Measurements from ENCODE around the gene CRACR2A. TPM values are rescaled to one million over a fixed set of nuclear protein-coding genes. Genes with fewer than 3 reads are reported as not detected.

CRACR2A gene, protein sequence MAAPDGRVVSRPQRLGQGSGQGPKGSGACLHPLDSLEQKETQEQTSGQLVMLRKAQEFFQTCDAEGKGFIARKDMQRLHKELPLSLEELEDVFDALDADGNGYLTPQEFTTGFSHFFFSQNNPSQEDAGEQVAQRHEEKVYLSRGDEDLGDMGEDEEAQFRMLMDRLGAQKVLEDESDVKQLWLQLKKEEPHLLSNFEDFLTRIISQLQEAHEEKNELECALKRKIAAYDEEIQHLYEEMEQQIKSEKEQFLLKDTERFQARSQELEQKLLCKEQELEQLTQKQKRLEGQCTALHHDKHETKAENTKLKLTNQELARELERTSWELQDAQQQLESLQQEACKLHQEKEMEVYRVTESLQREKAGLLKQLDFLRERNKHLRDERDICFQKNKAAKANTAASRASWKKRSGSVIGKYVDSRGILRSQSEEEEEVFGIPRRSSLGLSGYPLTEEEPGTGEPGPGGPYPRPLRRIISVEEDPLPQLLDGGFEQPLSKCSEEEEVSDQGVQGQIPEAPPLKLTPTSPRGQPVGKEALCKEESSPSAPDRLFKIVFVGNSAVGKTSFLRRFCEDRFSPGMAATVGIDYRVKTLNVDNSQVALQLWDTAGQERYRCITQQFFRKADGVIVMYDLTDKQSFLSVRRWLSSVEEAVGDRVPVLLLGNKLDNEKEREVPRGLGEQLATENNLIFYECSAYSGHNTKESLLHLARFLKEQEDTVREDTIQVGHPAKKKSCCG
- total RNA-seq (2022) = not detected in 2 replicates
- percentile 12 among the genes with signal in this experiment for Bru-seq, nascent RNA
- percentile 19 among the genes with signal in this experiment for BruChase-seq, experiment 1, labeled RNA remaining after a 6-hour chase
- BruChase-seq, experiment 2, labeled RNA remaining after a 2-hour chase = percentile 20 among the genes with signal in this experiment
- long read RNA-seq = 0 reads

DNA sequence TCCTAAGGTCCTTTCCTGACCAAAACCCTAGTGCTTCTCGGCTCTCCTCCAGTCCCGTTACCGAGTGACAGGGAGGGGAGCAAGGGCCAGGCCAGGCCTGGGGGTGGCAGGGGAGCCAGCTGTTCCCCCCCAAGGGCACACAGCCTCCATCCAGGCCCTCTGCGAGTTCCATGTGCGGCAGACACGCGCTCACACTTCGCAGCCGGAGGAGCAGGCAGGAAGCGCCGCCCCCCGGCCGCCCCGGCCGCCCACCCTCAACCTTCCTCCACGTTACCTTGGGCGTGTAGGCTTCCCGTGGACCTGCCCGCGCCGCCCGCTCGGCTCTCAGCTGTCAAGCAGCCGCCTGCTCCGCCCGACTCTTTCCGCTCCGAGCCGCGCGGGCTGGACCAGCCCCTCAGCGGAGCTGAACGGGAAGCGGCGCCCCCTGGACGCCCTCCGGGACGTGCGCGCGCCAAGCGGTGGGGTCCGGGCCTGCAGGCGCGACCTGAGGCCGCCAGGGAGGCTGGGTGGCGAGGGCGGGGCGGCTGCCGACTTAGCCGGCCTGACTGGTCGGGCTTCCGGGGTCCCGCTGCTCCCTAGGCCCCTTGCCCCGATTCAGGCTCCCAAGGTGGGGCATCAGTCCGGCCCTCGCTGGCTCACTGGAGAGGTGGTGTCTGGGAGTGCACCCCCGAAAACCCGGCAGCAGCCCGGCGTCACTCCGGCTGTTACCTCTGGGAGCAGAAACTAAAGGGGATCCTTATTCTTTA is at the start of gene CRACR2A:
Gene CRACR2A, minus strand, starts transcription at position 369 of the 746 bp plus-strand sequence. CDS start 56,110 bp downstream, outside the sequence.
- intact Hi-C loops (cut with micrococcal nuclease) = no loop called here

DNA sequence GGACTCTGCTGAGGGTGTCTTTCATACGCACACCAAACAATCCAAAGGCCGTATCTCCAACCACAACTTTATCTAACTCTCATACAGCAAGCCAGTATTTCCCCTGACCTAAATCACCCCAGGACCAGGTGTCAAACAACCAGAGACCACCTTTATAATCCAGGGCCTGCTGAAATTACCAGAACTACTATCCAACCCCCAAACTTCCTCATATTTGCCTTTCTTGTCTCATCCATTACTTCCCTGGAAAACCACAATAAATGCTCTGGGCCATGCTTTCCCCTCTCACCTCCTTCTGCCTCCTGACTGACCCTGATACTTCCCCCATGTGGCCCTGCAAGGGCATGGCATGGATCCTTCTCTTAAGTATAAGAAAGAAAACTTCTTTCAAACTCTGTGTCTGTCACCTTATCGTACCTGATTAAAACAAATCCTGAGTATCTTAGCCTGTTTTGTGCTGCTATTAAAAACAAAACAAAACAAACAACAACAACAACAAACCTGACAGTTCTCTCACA is 44.7 kb upstream of the CRACR2A start:
- no peak for DNase-seq (ENCODE audit: unreplicated experiment)
- Mint-ChIP-seq H3K4me3 (ENCODE audit: unreplicated experiment) (no peak overlapping the region), H3K36me3 (ENCODE audit: insufficient read depth, unreplicated experiment) (no peaks in the 10 kb centered on the region), H3K9me3 (ENCODE audit: unreplicated experiment) (no peaks in the 10 kb centered on the region), H3K4me1 (ENCODE audit: insufficient read depth, unreplicated experiment) (no peaks in the 10 kb centered on the region), H3K27ac (ENCODE audit: low read depth, unreplicated experiment) (no peak overlapping the region), H3K27me3 (ENCODE audit: insufficient read depth, unreplicated experiment) (no peaks in the 10 kb centered on the region)
- ChIA-PET POLR2A (no interaction called here), CTCF (no interaction called here)
- BruUV-seq (replicated peaks) = no TSS peak
- TF ChIP-seq, protein P1, sequence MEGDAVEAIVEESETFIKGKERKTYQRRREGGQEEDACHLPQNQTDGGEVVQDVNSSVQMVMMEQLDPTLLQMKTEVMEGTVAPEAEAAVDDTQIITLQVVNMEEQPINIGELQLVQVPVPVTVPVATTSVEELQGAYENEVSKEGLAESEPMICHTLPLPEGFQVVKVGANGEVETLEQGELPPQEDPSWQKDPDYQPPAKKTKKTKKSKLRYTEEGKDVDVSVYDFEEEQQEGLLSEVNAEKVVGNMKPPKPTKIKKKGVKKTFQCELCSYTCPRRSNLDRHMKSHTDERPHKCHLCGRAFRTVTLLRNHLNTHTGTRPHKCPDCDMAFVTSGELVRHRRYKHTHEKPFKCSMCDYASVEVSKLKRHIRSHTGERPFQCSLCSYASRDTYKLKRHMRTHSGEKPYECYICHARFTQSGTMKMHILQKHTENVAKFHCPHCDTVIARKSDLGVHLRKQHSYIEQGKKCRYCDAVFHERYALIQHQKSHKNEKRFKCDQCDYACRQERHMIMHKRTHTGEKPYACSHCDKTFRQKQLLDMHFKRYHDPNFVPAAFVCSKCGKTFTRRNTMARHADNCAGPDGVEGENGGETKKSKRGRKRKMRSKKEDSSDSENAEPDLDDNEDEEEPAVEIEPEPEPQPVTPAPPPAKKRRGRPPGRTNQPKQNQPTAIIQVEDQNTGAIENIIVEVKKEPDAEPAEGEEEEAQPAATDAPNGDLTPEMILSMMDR (IDR thresholded peaks at IDR 0.05; ENCODE audit: unreplicated experiment) = no peak
- intact Hi-C loops (cut with micrococcal nuclease) = no loop called here

More for the DNA sequence above, at the start of gene CRACR2A:
- Mint-ChIP-seq H3K27ac (ENCODE audit: low read depth, unreplicated experiment) (no peak within 1 kb of the TSS), H3K4me1 (ENCODE audit: insufficient read depth, unreplicated experiment) (no peaks in the 10 kb centered on the region), H3K36me3 (ENCODE audit: insufficient read depth, unreplicated experiment) (no peaks in the 10 kb centered on the region), H3K4me3 (ENCODE audit: unreplicated experiment) (no peak within 1 kb of the TSS), H3K27me3 (ENCODE audit: insufficient read depth, unreplicated experiment) (no peaks in the 10 kb centered on the region), H3K9me3 (ENCODE audit: unreplicated experiment) (peaks cover 7% of the 10 kb centered on the region)
- no peak for DNase-seq (ENCODE audit: unreplicated experiment)
- TF ChIP-seq, protein P1 (IDR thresholded peaks at IDR 0.05; ENCODE audit: unreplicated experiment) = no peak
- CTCF ChIA-PET = interaction anchor here (1.3 kb wide), 1 partner anchor 452 kb away, joined by 4 read pairs; no protein-coding TSS in a partner anchor
- POLR2A ChIA-PET = no interaction called here
- no TSS peak for BruUV-seq (replicated peaks)

DNA sequence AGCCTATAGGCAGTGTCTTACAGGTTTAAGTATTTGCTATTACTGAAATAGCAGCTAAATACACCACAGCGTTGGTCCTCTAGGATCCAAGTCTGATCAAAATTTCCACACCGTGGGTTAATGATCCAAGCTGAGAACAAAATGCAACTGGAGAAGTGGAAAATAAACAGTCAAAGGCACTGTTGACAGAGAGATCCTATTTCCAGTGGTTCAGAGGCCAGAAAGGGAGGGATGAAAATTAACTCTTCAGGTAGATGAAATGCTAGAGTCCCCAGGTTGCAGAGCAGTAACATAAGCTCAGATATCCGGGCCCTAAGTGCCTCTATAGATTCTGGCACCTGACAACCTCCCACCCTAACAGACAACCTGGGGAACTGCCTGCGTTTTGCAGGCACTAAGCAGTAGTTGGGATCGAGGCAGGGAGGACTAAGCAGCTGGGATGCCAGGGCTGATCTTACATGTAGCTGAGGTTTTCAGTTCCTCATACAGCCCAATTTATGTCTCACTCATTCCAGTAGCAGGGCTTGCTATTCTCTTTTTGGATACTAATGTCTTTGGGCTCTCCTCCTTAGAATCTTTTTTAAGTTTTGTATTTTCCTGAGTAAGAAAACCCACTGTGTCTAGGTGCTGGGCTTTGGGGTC is 42.7 kb upstream of the CRACR2A start:
- no peaks in the 10 kb centered on the region for H3K27me3 Mint-ChIP-seq (ENCODE audit: insufficient read depth, unreplicated experiment)
- intact Hi-C loops (cut with micrococcal nuclease) = no loop called here
- H3K4me1 Mint-ChIP-seq (ENCODE audit: insufficient read depth, unreplicated experiment) = no peaks in the 10 kb centered on the region
- no TSS peak for BruUV-seq (replicated peaks)
- no peaks in the 10 kb centered on the region for H3K36me3 Mint-ChIP-seq (ENCODE audit: insufficient read depth, unreplicated experiment)
- ChIA-PET CTCF (interaction anchor here (0.6 to 2.9 kb wide), 6 partner anchors 9 to 520 kb away, joined by 3 to 17 read pairs (median 3); no protein-coding TSS in a partner anchor), POLR2A (interaction anchor here (0.7 kb wide), 1 partner anchor 335 kb away, joined by 3 read pairs; no protein-coding TSS in a partner anchor)
- TF ChIP-seq, protein P1 (IDR thresholded peaks at IDR 0.05; ENCODE audit: unreplicated experiment) = no peak
- no peak overlapping the region for H3K4me3 Mint-ChIP-seq (ENCODE audit: unreplicated experiment)
- H3K27ac Mint-ChIP-seq (ENCODE audit: low read depth, unreplicated experiment) = no peak overlapping the region
- no peak for DNase-seq (ENCODE audit: unreplicated experiment)
- H3K9me3 Mint-ChIP-seq (ENCODE audit: unreplicated experiment) = no peaks in the 10 kb centered on the region

Data from MCF 10A (cell line).